ELF-1 (cell line): ENCODE data around the gene SNX21.
"Not testable (repeated sequence)": the region's sequence is repeated elsewhere in the genome, so short reads cannot be mapped to it uniquely, and the experiment has no call there.

Source experiments
- DNase-seq: peaks from one replicate; pipeline ENCODE4 v3.0.0-alpha.2; 2016; ENCODE audit warnings: low read depth, low spot score

The SNX21 gene

DNA sequence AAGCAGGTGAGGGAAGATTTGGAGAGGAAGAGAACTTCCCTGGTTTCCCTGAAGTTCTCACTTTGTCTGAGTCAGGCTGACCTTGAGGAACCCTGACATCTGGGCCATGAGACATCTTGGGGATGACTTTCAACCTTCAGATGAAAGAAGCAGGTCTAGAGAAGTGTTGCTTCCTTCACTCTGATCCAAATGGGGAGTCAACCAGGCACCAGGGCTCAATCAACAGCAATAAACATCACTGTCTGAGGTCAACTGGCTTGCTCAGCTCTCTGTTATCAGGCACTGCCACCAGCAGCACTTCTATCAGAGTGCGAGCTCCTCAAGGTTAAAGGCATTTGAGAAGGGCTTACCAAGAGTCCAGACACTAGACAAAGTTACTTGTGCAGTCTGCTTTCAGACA lies 17.3 kb downstream of the SNX21 start:
- DNase-seq, result no peak

DNA sequence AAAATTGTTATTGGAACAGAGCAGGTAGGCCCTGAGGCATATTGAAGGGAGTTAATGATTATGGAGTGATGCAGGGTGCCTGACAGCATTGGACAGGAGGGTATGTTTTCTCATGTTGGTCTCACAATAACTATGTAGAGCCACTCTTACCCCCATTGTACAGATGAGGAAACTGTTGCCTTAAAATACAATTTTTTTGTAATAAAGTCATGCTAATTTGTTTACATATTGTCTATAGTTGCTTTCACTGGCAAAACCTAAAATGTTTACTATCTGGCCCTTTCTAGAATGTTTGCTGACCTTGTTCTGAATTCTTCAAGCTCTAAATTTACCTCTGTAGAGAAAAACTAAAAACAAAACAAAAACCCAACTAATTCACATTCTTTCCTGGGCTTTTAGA lies 17.9 kb downstream of the SNX21 start:
- no peak for DNase-seq

DNA sequence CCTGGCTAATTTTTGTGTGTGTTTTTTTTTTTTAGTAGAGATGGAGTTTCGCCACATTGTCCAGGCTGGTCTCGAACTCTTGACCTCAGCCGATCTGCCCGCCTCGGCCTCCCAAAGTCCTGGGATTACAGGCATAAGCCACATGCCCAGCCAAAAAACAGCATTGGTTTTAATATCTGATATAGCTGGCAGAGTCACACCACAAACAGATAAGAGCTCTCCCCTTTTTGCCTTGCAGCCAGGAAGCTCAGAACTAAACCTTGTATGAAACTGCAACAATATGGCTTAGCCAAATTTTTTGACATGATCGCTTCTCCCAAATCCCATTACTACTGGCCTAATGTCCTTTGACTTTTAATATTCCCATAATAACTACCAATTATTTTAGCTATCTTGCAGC lies 18.7 kb downstream of the SNX21 start:
- no peak for DNase-seq

DNA sequence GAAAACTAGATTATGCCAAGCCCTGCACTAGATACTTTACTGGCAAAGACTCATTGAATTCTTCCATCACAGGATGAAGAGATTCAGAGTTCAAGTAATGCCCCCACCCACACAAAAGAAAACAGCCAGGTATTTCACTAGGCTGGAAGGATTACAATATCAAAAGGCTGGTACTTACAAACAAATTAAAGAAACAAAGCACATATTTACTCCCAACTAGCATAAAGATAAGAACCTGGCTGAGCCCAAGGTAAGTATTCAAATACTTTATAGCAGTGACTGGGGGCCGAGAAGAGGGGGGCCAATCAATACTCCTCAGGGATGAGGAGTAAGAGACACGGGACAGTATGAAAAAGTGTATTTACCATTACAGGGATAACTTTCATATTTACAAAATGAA lies 19.9 kb downstream of the SNX21 start:
- peak; percentile 36 for DNase-seq

DNA sequence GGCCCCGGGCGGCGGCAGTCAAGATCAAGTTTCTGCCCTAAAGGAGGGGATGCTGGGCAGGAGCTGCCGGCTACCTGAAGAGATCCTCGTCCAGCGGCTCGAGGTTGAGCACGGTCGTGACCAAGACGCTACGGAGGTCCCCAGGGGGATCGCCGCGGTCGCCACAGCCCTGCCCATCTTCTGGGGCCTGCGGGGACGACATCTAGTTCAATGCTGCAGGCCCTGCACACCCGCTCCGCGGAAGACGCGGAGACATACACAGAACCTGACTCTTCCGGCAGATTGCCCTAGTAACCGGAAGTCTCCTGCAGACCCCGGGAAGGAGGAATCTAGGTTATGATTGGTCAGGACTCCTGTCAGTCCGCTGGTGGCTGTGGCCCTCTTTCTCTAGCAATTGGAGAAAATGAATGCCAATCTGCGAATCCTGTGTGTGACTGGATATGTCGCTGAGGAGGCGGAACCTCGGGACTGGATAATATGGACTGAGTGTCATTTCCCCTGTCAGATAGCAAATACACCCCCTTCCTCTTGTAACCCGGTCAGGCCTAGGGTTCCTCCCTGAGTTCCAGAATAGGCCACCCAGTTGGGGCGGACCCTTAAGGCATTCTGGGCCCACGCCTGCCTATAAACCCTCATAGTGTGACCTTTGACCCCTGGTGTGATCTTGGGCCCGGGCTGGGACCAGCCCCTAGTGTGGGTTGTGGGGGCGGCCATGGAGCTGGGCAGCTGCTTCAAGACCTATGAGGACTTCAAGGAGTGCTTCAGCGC lies 23.7 kb downstream of the SNX21 start, which contains the start of the genes ACOT8 and ZSWIM3:
Gene ACOT8, minus strand, starts transcription at position 279 of the 768 bp plus-strand sequence. Its CDS starts 77 bp downstream, at position 202.
Gene ZSWIM3, plus strand, starts transcription at position 501 of the 768 bp plus-strand sequence. Its CDS starts 212 bp downstream, at position 713.
- peak; percentile 99 for DNase-seq

DNA sequence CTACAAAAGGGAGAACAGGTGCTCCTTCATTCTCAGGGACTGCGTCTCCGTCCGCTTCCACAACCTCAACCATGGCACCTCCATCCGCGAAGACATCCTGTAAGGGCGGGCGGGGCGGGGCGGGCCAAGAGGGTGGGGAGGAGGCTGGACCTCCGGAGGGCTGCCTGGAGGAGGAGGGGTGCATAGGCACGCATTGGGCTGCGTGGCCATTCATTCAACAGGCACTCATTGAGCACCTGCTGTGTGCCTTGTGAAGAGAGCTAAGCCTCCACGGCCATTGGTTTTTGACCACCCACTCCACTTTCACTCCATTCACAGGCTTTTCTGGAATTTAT lies 24.2 kb downstream of the SNX21 start:
- DNase-seq, result no peak

DNA sequence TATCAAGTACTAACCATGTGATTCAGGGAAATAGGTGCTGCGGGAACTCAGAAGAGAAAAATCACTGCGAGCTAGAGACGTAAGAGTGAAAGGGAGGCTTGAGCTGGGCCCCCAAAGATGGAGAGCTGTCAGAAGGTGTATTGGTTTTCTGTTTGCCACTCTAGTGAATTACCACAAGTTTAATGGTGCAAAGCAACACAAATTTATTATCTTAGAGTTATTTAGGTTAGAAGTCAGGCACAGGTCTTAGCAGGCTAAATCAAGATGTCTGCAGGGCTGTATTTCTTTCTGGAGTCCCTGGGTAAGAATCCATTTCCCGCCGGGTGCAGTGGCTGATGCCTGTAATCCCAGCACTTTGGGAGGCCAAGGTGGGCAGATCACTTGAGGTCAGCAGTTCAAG lies 26.3 kb downstream of the SNX21 start:
- DNase-seq, result no peak

DNA sequence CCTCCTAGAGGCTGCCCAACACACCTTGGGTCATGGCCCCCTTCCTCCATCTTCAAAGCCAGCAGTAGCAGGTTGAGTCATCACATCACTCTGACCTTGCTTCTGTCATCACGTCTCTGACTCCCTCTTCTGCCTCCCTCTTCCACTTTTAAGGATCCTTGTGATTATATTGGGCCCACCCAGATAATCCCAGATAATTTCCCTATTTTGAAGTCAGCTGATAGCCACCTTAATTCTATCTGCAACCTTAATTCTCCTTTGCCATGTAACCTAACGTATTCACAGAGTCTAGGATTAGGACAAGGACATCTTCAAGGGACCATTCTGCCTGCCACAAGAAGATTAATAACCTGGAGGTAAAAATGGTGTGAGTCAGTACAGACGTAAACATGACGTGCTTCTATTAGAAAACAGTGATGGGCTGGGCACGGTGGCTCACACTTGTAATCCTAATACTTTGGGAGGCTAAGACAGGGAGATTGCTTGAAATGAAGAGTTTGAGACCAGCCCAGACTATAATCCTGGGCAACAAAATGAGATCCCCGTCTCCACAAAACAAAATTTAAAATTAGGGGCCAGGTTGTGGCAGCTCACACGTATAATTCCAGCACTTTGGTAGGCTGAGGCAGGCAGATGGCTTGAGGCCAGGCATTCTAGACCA lies 27.1 kb downstream of the SNX21 start:
- DNase-seq, result no peak

DNA sequence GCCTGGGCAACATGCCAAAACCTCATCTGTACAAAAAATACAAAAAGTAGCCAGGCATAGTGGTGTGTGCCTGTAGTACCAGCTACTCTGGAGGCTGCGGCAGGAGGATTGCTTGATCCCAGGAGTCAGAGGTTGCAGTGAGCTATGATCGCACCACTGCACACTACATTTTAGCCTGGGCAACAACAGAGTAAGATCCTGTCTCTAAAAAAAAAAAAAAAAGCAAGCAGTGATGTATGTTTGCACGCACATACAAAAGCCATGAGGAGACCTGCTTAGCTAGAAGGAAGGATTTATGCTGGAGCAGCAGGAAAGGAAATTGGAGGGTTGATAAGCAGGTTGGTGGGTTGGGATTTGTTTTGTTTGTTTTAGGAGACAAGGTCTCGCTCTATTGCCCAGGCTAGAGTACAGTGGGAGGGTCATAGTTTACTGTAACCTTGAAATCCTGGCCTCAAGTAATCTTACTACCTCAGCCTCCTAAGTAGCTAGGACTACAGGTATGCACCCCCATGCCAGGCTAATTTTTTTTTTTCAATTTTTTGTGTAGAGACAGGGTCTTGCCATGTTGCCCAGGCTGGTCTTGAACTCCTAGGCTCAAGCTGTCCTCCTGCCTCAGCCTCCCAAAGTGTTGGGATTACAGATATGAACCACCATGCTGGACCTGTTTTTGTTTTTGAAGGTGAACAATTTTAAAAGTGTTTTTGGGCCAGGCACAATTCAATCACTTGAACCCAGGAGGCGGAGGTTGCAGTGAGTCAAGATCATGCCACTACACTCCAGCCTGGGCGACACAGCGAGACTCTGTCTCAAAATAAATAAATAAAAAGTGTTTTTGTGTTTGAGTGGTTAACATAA lies 27.8 kb downstream of the SNX21 start:
- no peak for DNase-seq

DNA sequence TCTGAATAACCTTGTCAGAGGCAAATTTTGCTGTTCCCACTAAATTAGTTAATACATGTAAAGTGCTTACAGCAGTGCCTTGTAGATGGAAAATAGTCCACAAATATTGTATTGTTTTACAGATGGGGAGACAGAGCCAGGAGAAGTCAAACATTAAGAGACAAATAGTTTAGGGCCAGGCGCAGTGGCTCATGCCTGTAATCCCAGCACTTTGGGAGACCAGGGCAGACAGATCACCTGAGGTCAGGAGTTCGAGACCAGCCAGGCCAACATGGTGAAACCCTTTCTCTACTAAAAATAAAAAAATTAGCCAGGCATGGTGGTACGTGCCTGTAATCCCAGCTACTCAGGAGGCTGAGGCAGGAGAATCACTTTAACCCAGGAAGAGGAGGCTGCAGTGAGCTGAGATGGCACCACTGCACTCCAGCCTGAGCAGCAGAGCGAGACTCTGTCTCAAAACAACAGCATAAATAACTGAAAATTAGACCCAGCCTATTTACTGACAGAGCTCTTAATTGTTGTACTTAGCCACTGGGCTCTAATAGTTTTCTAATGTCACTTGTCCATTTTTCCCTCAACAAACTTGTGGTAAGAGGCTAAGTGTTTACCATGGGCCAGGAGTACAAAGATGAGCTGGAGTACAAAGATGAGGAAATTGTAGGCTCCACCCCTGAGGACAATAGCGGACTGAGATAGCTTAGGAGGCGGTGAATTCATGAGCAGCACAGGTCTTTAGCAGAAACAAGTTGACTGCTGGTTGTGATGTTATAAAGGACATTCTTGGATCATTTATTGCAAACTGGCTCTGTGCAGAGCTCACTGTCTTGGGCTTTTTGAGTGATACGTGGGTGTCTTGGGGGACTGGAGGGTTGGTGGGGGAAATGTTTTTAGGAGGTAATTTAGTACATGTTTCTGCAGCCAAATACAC lies 30.2 kb downstream of the SNX21 start:
- no peak for DNase-seq

DNA sequence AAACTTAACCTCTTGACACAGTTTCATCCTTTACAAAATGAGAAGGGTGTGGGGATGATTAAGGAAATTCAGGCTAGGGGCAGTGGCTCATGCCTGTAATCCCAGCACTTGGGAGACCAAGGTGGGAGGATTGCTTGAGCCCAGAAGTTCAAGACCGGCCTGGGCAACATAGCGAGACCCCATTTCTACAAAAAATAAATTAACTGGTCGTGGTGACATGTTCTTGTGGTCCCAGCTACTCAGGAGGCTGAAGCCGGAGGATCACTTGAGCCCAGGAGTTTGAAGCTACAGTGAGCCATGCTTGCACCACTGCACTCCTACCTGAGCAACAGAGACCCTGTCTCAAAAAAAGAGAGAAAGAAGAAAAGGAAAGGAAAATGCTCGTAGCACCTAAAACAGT lies 32.9 kb downstream of the SNX21 start:
- no peak for DNase-seq

DNA sequence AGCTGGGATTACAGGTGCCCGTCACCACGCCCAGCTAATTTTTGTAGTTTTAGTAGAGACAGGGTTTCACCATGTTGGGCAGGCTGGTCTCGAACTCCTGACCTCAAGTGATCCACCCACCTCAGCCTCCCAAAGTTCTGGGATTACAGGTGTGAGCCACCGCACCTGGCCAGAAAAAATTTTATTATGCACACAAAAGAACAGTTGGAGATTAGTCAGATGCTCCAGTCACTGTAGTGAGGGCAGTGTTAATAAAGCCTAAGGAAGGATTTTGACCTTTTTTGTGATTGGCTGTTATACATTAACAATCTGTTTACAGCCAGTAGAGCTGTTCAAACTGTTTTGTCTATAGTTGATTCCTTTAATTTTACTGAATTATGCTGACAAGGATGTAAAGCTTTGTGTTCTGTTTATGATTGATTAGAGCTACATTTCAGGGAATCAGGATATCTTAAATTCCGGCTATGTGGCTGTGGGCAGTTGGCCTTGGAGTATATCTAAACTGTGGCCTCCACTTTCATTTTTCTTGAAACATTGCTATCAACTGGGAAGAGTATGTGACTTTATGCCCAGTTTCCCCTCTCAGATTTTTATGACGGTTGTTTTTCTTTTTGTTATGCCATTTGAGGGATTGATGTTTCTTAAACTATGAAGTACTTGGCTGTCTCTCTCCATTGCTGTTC lies 33.7 kb downstream of the SNX21 start:
- no peak for DNase-seq

DNA sequence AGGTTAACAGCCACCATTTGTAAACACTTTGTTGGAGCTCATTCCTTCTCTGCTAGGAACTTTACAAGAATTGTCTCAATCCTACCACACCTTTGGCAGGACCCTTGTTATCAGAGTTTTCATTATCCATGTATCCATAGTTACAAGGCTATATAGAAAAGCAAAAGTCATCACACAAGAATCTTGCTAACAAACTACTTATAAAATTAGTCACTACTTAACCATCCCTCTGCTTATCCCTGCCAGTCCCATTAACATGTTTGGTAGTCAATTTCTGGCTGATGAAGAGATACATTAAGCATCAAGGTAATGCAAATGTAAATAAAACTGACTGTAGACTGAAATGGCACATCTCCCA lies 34.2 kb downstream of the SNX21 start:
- no peak for DNase-seq

DNA sequence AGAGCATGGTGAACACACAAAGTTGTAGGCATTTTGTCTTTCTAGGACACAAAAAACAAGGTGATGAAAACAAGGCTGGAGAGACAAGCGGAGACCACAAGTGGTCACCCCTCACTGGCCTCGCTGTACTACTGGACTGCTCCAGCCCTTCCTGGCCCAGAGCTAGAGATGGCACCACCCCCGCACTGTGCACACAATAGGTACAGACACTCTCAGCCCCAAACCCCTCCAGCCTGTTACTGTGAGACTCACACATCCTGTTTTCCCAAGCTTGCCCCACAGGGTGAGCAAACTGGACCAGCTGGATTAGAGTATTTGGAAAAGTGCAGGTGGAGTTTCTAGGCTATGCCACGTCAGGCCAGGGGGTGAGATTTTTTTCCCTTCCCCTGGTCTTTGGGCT lies 39.0 kb downstream of the SNX21 start:
- DNase-seq, result peak; percentile 66

DNA sequence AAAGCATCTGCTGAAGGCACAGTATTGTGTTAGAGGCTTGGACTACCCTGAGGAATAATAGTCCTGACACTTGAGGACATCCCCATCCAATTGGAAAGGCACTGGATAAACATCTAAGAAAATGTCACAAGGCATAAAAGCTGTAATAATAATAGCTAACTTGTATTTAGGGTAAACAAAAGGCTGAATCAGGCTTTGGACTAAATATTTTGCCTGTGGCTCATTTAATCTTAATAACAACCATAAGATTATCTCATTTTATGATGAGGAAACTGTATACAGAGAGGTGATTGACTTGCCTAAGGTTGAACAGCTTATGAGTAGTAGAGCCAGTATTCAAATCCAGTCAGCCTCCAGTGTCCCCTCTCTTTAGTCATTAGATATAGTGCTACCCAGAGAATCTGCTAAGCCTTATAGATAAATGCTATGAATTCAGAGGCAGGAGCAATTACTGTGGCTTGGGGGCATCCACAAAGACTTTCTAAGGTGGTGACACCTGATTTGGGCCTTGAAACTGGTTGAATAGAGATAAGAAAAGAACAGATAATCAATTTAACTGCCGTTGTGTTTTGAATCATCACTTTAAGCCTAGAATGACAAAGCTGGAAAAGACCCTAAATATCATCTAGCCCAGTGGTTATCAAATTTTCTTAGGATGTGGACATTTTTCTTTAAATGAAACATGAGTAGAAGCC lies 40.0 kb downstream of the SNX21 start:
- DNase-seq, result no peak

DNA sequence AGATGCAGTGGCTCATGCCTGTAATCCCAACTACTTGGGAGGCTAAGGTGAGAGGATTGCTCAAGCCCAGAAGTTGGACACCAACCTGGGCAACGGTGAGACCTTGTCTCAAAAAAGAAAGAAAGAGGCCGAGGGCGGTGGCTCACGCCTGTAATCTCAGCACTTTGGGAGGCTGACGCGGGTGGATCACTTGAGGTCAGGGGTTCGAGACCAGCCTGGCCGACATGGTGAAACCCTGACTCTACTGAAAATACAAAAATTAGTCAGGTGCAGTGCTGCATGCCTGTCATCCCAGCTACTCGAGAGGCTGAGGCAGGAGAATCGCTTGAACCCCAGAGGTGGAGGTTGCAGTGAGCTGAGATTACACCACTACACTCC lies 40.5 kb downstream of the SNX21 start:
- not testable (repeated sequence) for DNase-seq

DNA sequence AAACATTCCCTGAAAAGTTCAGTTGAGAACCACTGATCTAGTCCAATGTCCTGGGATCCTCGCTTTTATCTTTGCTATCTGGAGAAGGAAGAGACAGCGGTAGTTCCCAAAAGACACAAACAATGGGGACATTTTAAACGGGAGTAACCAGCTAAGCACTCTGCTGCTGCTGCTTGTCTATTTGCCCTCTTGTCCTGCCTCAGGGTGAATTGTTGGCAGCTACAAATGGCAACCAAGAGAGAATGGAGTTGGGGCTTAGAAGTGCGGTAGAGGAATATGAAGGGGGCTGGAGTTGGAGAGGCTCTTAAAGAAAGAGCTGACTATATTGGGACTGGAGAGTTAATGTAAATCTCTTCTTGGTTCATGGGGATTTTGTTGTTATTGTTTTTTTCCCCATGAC lies 41.0 kb downstream of the SNX21 start:
- DNase-seq, result peak; percentile 46

DNA sequence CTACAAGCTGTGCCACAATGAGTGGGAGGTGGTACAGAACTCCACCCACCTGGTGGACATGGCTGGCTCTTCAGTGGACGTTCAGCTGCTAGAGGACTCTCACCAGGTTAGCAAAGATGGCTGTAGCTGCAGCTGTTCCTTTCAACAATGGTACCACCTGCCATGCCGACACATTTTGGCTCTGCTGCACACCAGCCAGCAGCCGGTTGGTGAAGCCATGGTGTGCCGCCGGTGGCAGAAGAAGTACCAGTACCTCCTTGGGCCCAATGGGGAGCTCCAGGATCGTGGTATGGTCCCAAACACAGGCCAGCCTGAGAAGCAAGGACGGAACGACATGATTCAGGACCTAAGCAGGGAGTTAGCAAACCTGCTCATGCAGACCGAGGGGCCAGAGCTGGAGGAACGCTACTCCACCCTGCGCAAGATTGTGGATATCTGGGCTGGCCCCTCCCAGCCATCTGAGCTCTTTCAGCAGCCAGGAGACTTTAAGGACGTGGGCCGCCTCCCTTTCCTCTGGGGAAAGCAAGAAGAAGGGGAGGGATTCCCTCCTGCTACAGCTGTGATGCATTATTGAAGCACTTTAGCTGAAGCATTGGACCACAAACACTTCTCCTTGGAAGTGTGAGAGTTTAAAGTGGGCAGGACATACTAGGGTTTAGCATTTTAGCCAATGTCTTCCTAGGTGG lies 44.6 kb downstream of the SNX21 start:
- DNase-seq, result no peak

DNA sequence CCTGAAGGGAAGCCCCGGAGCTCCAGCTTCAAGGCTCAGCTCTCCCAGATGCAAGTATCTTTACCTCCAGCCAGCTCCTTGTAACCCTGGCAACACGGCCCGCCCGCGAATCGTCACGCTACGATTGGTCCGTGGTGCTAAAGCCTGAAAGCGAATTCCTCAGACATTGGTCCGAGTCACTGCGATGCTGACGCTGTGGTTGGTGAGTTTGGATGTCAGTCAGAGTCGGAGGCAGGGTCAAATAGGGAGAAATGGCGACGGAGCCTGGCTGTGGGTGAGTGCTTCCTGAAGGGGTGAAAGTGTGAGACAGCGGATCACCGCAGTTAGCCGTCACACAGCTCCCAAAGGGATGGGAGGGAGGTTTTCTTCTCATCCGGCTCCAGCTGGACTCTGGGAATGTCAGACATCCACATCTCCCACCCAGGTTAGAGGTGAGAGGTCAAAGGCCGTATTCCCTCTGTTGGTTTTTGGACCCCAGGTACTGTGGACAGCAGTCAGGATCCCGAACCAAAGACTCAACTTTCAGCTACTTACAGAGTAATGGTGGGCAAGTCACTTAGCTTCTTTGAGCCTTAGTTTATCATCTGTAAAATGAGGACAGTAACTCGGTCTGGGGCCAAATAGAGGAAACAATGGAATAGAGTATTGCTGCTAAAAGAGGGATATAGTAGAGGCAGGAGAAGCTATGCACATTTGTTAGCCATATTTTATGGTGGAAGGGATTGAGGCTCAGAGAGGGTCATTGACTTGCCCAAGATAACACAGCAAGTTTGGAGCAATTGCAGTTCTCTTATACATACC lies 47.6 kb downstream of the SNX21 start, which contains the start of gene ZSWIM1:
Gene ZSWIM1, plus strand, starts transcription at position 240 of the 801 bp plus-strand sequence. CDS start 1,366 bp downstream, outside the sequence.
- DNase-seq, result peak; percentile 100
